ENCODE results near the gene ACHE. TPM values are rescaled to one million over a fixed set of nuclear protein-coding genes. Genes with fewer than 3 reads are reported as not detected.
A peak's percentile ranks its signal among the peaks of the same experiment; 100 is the strongest.

ACHE gene
- total and polyA plus RNA-seq, 8 donors: 1.6 to 4.5 (median 2.7) TPM

DNA sequence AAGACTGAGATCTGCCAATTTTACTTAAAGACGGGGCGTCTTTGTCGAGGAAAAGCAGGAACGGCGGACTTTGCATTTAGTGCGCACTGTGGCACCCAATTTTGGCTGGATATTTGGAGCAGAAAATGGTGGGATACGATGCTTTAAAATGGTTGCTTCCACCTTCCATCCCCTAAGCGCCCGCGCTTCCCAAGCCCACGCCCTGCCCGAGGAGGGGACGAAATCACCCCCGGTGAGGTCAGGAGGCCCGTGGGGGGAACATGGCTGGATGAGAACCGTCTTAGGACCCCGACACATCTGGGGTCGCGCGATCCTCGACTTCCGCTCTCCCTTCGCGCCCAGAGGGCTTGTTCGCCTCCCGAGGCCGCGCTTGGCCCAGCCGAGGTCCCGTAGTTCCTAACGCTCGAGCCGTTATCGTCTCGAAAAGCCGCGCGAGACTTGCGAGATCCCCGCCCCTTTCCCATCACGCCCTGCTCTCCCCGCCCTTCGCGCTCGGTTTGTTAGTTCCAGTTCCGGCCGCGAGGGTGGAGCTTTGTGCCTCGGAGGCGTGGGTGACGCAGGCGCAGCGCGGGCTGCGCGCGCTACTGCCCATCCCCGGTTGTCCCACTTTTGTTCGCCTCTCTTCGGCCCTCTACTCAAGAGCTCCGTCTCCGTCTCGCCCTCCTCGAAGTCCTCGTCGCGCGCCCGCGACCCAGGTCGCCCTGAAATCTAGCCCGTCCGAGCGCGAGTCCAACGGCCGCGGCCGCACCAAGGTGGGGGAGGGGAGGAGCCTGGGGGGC is 20.9 kb downstream of the ACHE start, which contains the start of gene SRRT:
TSS of gene SRRT (plus strand) at position 527 of the 779 bp plus-strand sequence. CDS start 488 bp downstream, outside the sequence.
- ATAC-seq (peak; percentile 98), DNase-seq (peak; percentile 98 to 99 (median 99))
- H3K27ac ChIP-seq: peak within 1 kb of the TSS; percentile 90 to 91
- H3K27me3 ChIP-seq: no peaks in the 10 kb centered on the region
- H3K4me1 ChIP-seq: peaks cover 12 to 51% of the 10 kb centered on the region in 2 donors
- H3K36me3 ChIP-seq: peaks cover 0 to 63% of the 10 kb centered on the region in 2 donors
- peak within 1 kb of the TSS; percentile 85 to 99 for H3K4me3 ChIP-seq
- no peaks in the 10 kb centered on the region for H3K9me3 ChIP-seq
- intact Hi-C loops (cut with DNase I): no loop called here
- TF ChIP-seq, protein P1, sequence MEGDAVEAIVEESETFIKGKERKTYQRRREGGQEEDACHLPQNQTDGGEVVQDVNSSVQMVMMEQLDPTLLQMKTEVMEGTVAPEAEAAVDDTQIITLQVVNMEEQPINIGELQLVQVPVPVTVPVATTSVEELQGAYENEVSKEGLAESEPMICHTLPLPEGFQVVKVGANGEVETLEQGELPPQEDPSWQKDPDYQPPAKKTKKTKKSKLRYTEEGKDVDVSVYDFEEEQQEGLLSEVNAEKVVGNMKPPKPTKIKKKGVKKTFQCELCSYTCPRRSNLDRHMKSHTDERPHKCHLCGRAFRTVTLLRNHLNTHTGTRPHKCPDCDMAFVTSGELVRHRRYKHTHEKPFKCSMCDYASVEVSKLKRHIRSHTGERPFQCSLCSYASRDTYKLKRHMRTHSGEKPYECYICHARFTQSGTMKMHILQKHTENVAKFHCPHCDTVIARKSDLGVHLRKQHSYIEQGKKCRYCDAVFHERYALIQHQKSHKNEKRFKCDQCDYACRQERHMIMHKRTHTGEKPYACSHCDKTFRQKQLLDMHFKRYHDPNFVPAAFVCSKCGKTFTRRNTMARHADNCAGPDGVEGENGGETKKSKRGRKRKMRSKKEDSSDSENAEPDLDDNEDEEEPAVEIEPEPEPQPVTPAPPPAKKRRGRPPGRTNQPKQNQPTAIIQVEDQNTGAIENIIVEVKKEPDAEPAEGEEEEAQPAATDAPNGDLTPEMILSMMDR (IDR thresholded peaks at IDR 0.05): peak; percentile 34 to 86

GRCh38 chr7:100874300-100874576 is 21.4 kb downstream of the ACHE start:
- TF ChIP-seq, protein P1 (IDR thresholded peaks at IDR 0.05): no peak
- Histone ChIP-seq H3K36me3 (peaks cover 0 to 59% of the 10 kb centered on the region in 2 donors), H3K9me3 (no peaks in the 10 kb centered on the region), H3K4me3 (peak overlapping the region; percentile 85 to 99), H3K27me3 (no peaks in the 10 kb centered on the region), H3K4me1 (peaks cover 12 to 51% of the 10 kb centered on the region in 2 donors), H3K27ac (peak overlapping the region; percentile 90 to 91)
- DNase-seq (no peak), ATAC-seq (peak; percentile 0)
- intact Hi-C loops (cut with DNase I): no loop called here

- intact Hi-C loops (cut with DNase I): no loop called here
- Histone ChIP-seq H3K27me3 (no peaks in the 10 kb centered on the region), H3K4me1 (peaks cover 12 to 51% of the 10 kb centered on the region in 2 donors), H3K36me3 (peaks cover 0 to 54% of the 10 kb centered on the region in 2 donors), H3K27ac (peak overlapping the region; percentile 90 to 91), H3K4me3 (peak overlapping the region; percentile 85 to 99), H3K9me3 (no peaks in the 10 kb centered on the region)
- DNase-seq: no peak
- TF ChIP-seq, protein P1 (IDR thresholded peaks at IDR 0.05): no peak
- ATAC-seq: no peak
Measured at GRCh38 chr7:100873599-100874299, 21.9 kb downstream of the ACHE start.

GRCh38 chr7:100867776-100868485 is 27.8 kb downstream of the ACHE start:
- H3K27ac ChIP-seq: peak overlapping the region; percentile 83 to 88
- no peaks in the 10 kb centered on the region for H3K9me3 ChIP-seq
- peaks cover 0 to 54% of the 10 kb centered on the region in 2 donors for H3K36me3 ChIP-seq
- peak overlapping the region; percentile 58 to 68 for H3K4me3 ChIP-seq
- peak in 1 of 4 donors; percentile 74 for DNase-seq
- intact Hi-C loops (cut with DNase I): no loop called here
- H3K27me3 ChIP-seq: no peaks in the 10 kb centered on the region
- peak; percentile 1 for ATAC-seq
- H3K4me1 ChIP-seq: peaks cover 7 to 50% of the 10 kb centered on the region in 2 donors
- TF ChIP-seq, protein P1 (IDR thresholded peaks at IDR 0.05): no peak
